Left ventricle myocardium inferior (tissue), 1 donor: Measurements from ENCODE around the gene DDR1. TPM values are rescaled to one million over a fixed set of nuclear protein-coding genes. Genes with fewer than 3 reads are reported as not detected.

Experiments used
- DNase-seq: peaks from one replicate; pipeline ENCODE4 v3.0.0-alpha.2; 2020
- H3K27ac ChIP-seq: fragments of 200-600 bp; replicated peaks from 2 replicates; pipeline ENCODE4 v1.8.0; 2021
- H3K27me3 ChIP-seq: fragments of 200-600 bp; 2 replicates; pipeline ENCODE4 v1.8.0; 2021; ENCODE audit warnings: low read depth
- H3K36me3 ChIP-seq: fragments of 200-600 bp; 2 replicates; pipeline ENCODE4 v1.8.0; 2021
- H3K4me1 ChIP-seq: fragments of 200-600 bp; 2 replicates; pipeline ENCODE4 v1.8.0; 2021
- H3K4me3 ChIP-seq: fragments of 200-600 bp; 2 replicates; pipeline ENCODE4 v1.8.0; 2021; ENCODE audit warnings: mild to moderate bottlenecking, moderate library complexity
- H3K9me3 ChIP-seq: fragments of 200-600 bp; replicated peaks from 2 replicates; pipeline ENCODE4 v1.8.0; 2021
- CTCF ChIP-seq: fragments of 200-600 bp; IDR thresholded peaks from 2 replicates; pipeline ENCODE4 v1.8.0; 2021; ENCODE audit warnings: antibody characterized with exemption, mild to moderate bottlenecking, borderline replicate concordance
- intact Hi-C: fragments of 100-400 bp; cut with micrococcal nuclease; formaldehyde crosslinking; loops from one replicate; pipeline ENCODE4 v1.11.0; 2022
- total RNA-seq: library from RNA; stranded (reverse); fragmentation: NEBNext Ultra II Directional; extraction: Animal tissue kit (Norgen Biotek cat#: 25700); gene quantifications from one replicate; pipeline ENCODE4 v1.2.1, GENCODE V29; 2021
- donor health status: DM: no; HTN: yes; CAD: no; lungs with severe emphysema.

Gene DDR1
- total RNA-seq, 1 donor from 2014 or later: 28.2 TPM

DNA sequence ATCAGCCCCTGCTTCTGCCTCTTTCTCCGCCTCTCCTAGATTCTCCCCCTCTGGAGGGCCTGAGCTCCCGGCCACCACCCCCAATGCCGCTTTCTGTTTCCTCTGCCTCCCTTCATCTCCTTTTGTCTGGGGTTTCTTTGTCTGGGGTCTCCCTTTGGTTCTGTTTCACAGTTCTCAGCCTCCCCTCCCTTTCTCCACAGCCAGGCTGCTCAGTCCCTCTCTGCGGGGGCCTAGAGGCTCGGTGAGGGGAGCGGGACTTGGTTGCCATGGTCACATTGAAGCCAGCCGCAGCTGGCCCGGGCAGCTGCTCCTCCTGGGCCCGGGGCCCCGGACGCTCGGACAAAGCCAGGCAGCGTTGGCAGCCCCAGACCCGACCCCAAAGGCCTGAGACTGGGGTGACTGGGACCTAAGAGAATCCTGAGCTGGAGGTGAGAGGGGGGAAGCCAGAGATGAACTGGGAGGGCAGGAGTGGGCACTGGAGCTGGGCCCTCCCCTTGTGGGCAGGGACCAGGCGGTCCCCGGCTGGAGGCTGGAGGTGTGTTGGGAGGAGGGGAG lies 3.5 kb upstream of the DDR1 start:
- Histone ChIP-seq H3K36me3 (no peaks in the 10 kb centered on the region), H3K27ac (no peak overlapping the region), H3K9me3 (no peaks in the 10 kb centered on the region), H3K27me3 (no peaks in the 10 kb centered on the region), H3K4me3 (no peak overlapping the region), H3K4me1 (peaks cover 57% of the 10 kb centered on the region)
- intact Hi-C loops: loop anchor here (10.0 kb wide), 1 partner anchor 136 kb away; the partner anchor contains the start of genes FLOT1 and IER3
- TF ChIP-seq CTCF: no peak
- no peak for DNase-seq

- H3K9me3 ChIP-seq: no peaks in the 10 kb centered on the region
- TF ChIP-seq CTCF: no peak
- H3K27me3 ChIP-seq: no peaks in the 10 kb centered on the region
- intact Hi-C loops: loop anchor here (10.0 kb wide), 1 partner anchor 137 kb away; the partner anchor contains the start of genes FLOT1 and IER3
- DNase-seq: no peak
- no peak overlapping the region for H3K4me3 ChIP-seq
- peak overlapping the region; percentile 86 for H3K27ac ChIP-seq
- H3K4me1 ChIP-seq: peaks cover 60% of the 10 kb centered on the region
- H3K36me3 ChIP-seq: no peaks in the 10 kb centered on the region
These were observed 2.7 kb upstream of the DDR1 start for GRCh38 chr6:30881392-30882203.

GRCh38 chr6:30882204-30882758 lies 2.0 kb upstream of the DDR1 start:
- intact Hi-C loops: loop anchor here (10.0 kb wide), 1 partner anchor 137 kb away; the partner anchor contains the start of genes FLOT1 and IER3
- H3K4me1 ChIP-seq: peaks cover 60% of the 10 kb centered on the region
- H3K4me3 ChIP-seq: no peak overlapping the region
- H3K27ac ChIP-seq: peak overlapping the region; percentile 86
- H3K27me3 ChIP-seq: no peaks in the 10 kb centered on the region
- DNase-seq: no peak
- TF ChIP-seq CTCF: no peak
- H3K36me3 ChIP-seq: no peaks in the 10 kb centered on the region
- H3K9me3 ChIP-seq: no peaks in the 10 kb centered on the region

GRCh38 chr6:30882759-30883684 lies 1.3 kb upstream of the DDR1 start:
- Histone ChIP-seq H3K4me1 (peaks cover 53% of the 10 kb centered on the region), H3K9me3 (no peaks in the 10 kb centered on the region)
- DNase-seq: no peak

More at GRCh38 chr6:30882759-30883684, 1.3 kb upstream of the DDR1 start:
- intact Hi-C loops: loop anchor here (10.0 kb wide), 1 partner anchor 138 kb away; the partner anchor contains the start of genes FLOT1 and IER3
- no peaks in the 10 kb centered on the region for H3K36me3 ChIP-seq
- peak overlapping the region; percentile 86 for H3K27ac ChIP-seq
- no peak for TF ChIP-seq CTCF
- H3K27me3 ChIP-seq: no peaks in the 10 kb centered on the region
- peak overlapping the region; percentile 87 for H3K4me3 ChIP-seq
